Activated gamma-delta T cell treated with Interleukin-2 at 50 U/mL for 16 hours (primary cell): ENCODE results near the gene TMC1.

Experiments
- DNase-seq: peaks from one replicate; pipeline ENCODE4 v3.0.0-alpha.2; 2020

TMC1 gene

GRCh38 chr9:72622186-72622585, 100.8 kb downstream of the TMC1 start:
- no peak for DNase-seq

GRCh38 chr9:72623156-72623555, 101.7 kb downstream of the TMC1 start:
- no peak for DNase-seq

GRCh38 chr9:72627147-72627546, 105.7 kb downstream of the TMC1 start:
- no peak for DNase-seq

GRCh38 chr9:72627956-72628540, 106.6 kb downstream of the TMC1 start:
- no peak for DNase-seq

- no peak for DNase-seq
These were observed 112.6 kb downstream of the TMC1 start for GRCh38 chr9:72633966-72634365.

- DNase-seq, result no peak
These were observed 113.8 kb downstream of the TMC1 start for GRCh38 chr9:72635197-72635596.

GRCh38 chr9:72636621-72637020, 115.2 kb downstream of the TMC1 start:
- no peak for DNase-seq

- DNase-seq, result no peak
These were observed 122.2 kb downstream of the TMC1 start for GRCh38 chr9:72643651-72644050.

- no peak for DNase-seq
These were observed 124.7 kb downstream of the TMC1 start for GRCh38 chr9:72646061-72646460.

- no peak for DNase-seq
These were observed 127.1 kb downstream of the TMC1 start for GRCh38 chr9:72648324-72649126.

GRCh38 chr9:72649127-72649442, 127.7 kb downstream of the TMC1 start:
- no peak for DNase-seq

GRCh38 chr9:72650206-72650605, 128.8 kb downstream of the TMC1 start:
- no peak for DNase-seq

- DNase-seq, result no peak
These were observed 134.6 kb downstream of the TMC1 start for GRCh38 chr9:72656021-72656420.

- DNase-seq, result no peak
These were observed 135.6 kb downstream of the TMC1 start for GRCh38 chr9:72657023-72657422.

GRCh38 chr9:72658703-72659102, 137.3 kb downstream of the TMC1 start:
- DNase-seq, result no peak

- no peak for DNase-seq
These were observed 140.2 kb downstream of the TMC1 start for GRCh38 chr9:72661401-72662135.

- no peak for DNase-seq
These were observed 144.0 kb downstream of the TMC1 start for GRCh38 chr9:72665421-72665820.

GRCh38 chr9:72667181-72667580, 145.8 kb downstream of the TMC1 start:
- no peak for DNase-seq

GRCh38 chr9:72674961-72675360, 153.6 kb downstream of the TMC1 start:
- no peak for DNase-seq

- DNase-seq, result no peak
These were observed 154.2 kb downstream of the TMC1 start for GRCh38 chr9:72675586-72675985.

GRCh38 chr9:72680593-72681282, 159.3 kb downstream of the TMC1 start:
- DNase-seq, result no peak

- no peak for DNase-seq
These were observed 159.8 kb downstream of the TMC1 start for GRCh38 chr9:72681283-72681630.

- no peak for DNase-seq
These were observed 163.2 kb downstream of the TMC1 start for GRCh38 chr9:72684615-72685014.

GRCh38 chr9:72685911-72686310, 164.5 kb downstream of the TMC1 start:
- DNase-seq, result no peak
